AG09309 (cell line): ENCODE results near the gene IFT57.

Experiments used
- DNase-seq: peaks from one replicate; pipeline ENCODE4 v3.0.0-alpha.2; 2010; ENCODE audit warnings: low read depth
- H3K4me3 ChIP-seq: 2 replicates; pipeline ENCODE4 v1.5.1; 2011; ENCODE audit warnings: mild to moderate bottlenecking, low read depth, low read length, moderate library complexity; ENCODE audit not compliant: control insufficient read depth
- CTCF ChIP-seq: IDR thresholded peaks from 2 replicates; pipeline ENCODE4 v1.5.1; 2011; ENCODE audit warnings: mild to moderate bottlenecking, low read depth, low read length, inconsistent platforms; ENCODE audit not compliant: insufficient read depth, control insufficient read depth; ENCODE audit errors: missing control alignments

The IFT57 gene

GRCh38 chr3:108202080-108202479 is 20.1 kb downstream of the IFT57 start:
- H3K4me3 ChIP-seq: no peak overlapping the region
- no peak for TF ChIP-seq CTCF
- DNase-seq: peak; percentile 56

GRCh38 chr3:108201258-108201657 is 21.0 kb downstream of the IFT57 start:
- no peak for TF ChIP-seq CTCF
- H3K4me3 ChIP-seq: no peak overlapping the region
- no peak for DNase-seq

- TF ChIP-seq CTCF: no peak
- DNase-seq: no peak
- H3K4me3 ChIP-seq: no peak overlapping the region
Observed at GRCh38 chr3:108200578-108200977, 21.6 kb downstream of the IFT57 start.

- TF ChIP-seq CTCF: no peak
- no peak for DNase-seq
- no peak overlapping the region for H3K4me3 ChIP-seq
Observed at GRCh38 chr3:108200024-108200423, 22.2 kb downstream of the IFT57 start.

GRCh38 chr3:108191394-108191793 is 30.8 kb downstream of the IFT57 start:
- no peak overlapping the region for H3K4me3 ChIP-seq
- no peak for TF ChIP-seq CTCF
- no peak for DNase-seq

GRCh38 chr3:108190346-108190745 is 31.9 kb downstream of the IFT57 start:
- no peak overlapping the region for H3K4me3 ChIP-seq
- TF ChIP-seq CTCF: no peak
- DNase-seq: no peak

GRCh38 chr3:108189440-108189839 is 32.8 kb downstream of the IFT57 start:
- no peak for DNase-seq
- no peak for TF ChIP-seq CTCF

More at GRCh38 chr3:108189440-108189839, 32.8 kb downstream of the IFT57 start:
- no peak overlapping the region for H3K4me3 ChIP-seq
